Activated CD8-positive, alpha-beta T cell treated with anti-CD3 and anti-CD28 coated beads for 36 hours (primary cell): ENCODE measurements around the gene RPL13A. TPM values are rescaled to one million over a fixed set of nuclear protein-coding genes. Genes with fewer than 3 reads are reported as not detected.

Experiments
- ATAC-seq: fragments of 200-7000 bp; cut with Tn5 transposase; one replicate; pipeline ENCODE4 v1.10.0; 2021; ENCODE audit warnings: mild to moderate bottlenecking, moderate library complexity
- CTCF ChIA-PET: fragments of 350-600 bp; sonication (Branson Sonifier 250); formaldehyde crosslinking; loops from one replicate; lab custom pipeline; 2021; ENCODE audit warnings: antibody characterized with exemption; lab: Charles Lee
- POLR2A ChIA-PET: fragments of 350-600 bp; sonication (Branson Sonifier 250); formaldehyde crosslinking; loops from one replicate; lab custom pipeline; 2021; ENCODE audit warnings: antibody characterized with exemption; lab: Charles Lee
- DNase-seq: peaks from one replicate; pipeline ENCODE4 v3.0.0-alpha.2; 2020
- H3K27ac Mint-ChIP-seq: one replicate; pipeline ENCODE4 v1.8.0; 2021; ENCODE audit warnings: mild to moderate bottlenecking, mixed read lengths
- H3K27me3 Mint-ChIP-seq: one replicate; pipeline ENCODE4 v1.8.0; 2021; ENCODE audit warnings: mixed read lengths
- H3K36me3 Mint-ChIP-seq: one replicate; pipeline ENCODE4 v1.8.0; 2021; ENCODE audit warnings: low read depth, mixed read lengths
- H3K4me1 Mint-ChIP-seq: one replicate; pipeline ENCODE4 v1.8.0; 2021; ENCODE audit warnings: low read depth, mixed read lengths
- H3K4me3 Mint-ChIP-seq: one replicate; pipeline ENCODE4 v1.8.0; 2021; ENCODE audit warnings: mild to moderate bottlenecking, moderate library complexity, mixed read lengths
- H3K9me3 Mint-ChIP-seq: one replicate; pipeline ENCODE4 v1.8.0; 2021; ENCODE audit warnings: mixed read lengths
- intact Hi-C: fragments of 100-400 bp; cut with micrococcal nuclease; formaldehyde crosslinking; loops from one replicate; pipeline ENCODE4 v1.10.0; 2022
- total RNA-seq, 2 experiments: library from RNA; stranded (reverse); gene quantifications; one replicate each; pipeline ENCODE4 v1.2.3, GENCODE V29; 2021
- TF ChIP-seq, protein P1 (sequence below): fragments of 200-600 bp; IDR thresholded peaks from one replicate; pipeline ENCODE4 v1.8.0; 2022; ENCODE audit warnings: antibody characterized with exemption, mild to moderate bottlenecking

RPL13A gene
- total RNA-seq, 2 experiments from 2014 or later, result 4,285 to 4,329 TPM

DNA sequence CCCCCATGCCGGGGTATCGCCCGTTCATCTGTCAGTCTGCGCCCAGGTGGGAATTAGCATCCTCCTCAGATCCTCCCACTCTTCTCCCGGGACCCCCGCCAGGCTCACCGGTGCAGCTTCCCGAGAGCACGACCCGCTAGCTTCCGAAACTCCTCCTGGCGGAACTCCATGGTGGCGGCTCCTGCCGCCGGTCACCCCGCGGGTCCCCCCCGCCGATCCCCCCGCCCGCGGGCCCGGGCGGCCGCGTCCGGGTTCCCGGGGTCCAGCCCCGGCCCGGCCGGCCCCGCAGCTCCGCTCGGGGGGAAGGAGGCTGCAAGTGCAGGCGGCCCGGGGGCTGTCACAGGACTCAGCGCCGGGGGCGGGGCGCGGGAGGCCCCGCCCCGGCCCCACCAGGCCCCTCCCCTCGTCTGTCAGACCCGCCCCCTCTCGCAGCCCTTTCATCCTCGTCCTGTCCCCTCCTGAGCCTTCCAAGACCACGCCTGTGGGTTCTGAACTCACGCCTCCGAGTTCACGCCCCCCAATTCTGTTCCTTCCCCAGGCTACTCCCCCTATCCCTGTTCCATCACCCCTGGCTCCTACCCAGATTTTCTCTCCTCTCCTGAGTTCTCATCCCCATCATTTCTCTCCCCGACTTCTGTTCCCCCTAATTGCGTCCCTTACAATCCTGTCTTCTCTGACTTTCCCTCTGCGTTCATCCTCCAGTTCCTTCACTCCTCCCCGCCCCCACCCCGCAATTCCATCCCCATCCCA is 46.0 kb upstream of the RPL13A start, which contains the start of gene SLC17A7:
TSS of gene SLC17A7 (minus strand) at position 318 of the 750 bp plus-strand sequence. CDS start at position 170, 148 bp downstream.
- H3K27ac Mint-ChIP-seq, result no peak within 1 kb of the TSS
- ChIA-PET CTCF (interaction anchor here (1.0 to 2.0 kb wide), 4 partner anchors 34 to 215 kb away, joined by 3 to 13 read pairs (median 3); no protein-coding TSS in a partner anchor), POLR2A (interaction anchor here (1.5 to 2.3 kb wide), 3 partner anchors 11 to 50 kb away, joined by 4 to 11 read pairs (median 6); partner anchors contain the start of genes ALDH16A1 and PIH1D1)
- TF ChIP-seq, protein P1, sequence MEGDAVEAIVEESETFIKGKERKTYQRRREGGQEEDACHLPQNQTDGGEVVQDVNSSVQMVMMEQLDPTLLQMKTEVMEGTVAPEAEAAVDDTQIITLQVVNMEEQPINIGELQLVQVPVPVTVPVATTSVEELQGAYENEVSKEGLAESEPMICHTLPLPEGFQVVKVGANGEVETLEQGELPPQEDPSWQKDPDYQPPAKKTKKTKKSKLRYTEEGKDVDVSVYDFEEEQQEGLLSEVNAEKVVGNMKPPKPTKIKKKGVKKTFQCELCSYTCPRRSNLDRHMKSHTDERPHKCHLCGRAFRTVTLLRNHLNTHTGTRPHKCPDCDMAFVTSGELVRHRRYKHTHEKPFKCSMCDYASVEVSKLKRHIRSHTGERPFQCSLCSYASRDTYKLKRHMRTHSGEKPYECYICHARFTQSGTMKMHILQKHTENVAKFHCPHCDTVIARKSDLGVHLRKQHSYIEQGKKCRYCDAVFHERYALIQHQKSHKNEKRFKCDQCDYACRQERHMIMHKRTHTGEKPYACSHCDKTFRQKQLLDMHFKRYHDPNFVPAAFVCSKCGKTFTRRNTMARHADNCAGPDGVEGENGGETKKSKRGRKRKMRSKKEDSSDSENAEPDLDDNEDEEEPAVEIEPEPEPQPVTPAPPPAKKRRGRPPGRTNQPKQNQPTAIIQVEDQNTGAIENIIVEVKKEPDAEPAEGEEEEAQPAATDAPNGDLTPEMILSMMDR, result no peak
- H3K9me3 Mint-ChIP-seq, result no peaks in the 10 kb centered on the region
- peaks cover 2% of the 10 kb centered on the region for H3K36me3 Mint-ChIP-seq
- peak; percentile 70 for DNase-seq
- peaks cover 28% of the 10 kb centered on the region for H3K4me1 Mint-ChIP-seq
- peak; percentile 37 for ATAC-seq
- H3K4me3 Mint-ChIP-seq, result peak within 1 kb of the TSS; percentile 74
- peaks cover 57% of the 10 kb centered on the region for H3K27me3 Mint-ChIP-seq
- intact Hi-C loops, result loop anchor here (5.0 to 10.0 kb wide), 2 partner anchors 49 to 177 kb away; no protein-coding TSS in a partner anchor

DNA sequence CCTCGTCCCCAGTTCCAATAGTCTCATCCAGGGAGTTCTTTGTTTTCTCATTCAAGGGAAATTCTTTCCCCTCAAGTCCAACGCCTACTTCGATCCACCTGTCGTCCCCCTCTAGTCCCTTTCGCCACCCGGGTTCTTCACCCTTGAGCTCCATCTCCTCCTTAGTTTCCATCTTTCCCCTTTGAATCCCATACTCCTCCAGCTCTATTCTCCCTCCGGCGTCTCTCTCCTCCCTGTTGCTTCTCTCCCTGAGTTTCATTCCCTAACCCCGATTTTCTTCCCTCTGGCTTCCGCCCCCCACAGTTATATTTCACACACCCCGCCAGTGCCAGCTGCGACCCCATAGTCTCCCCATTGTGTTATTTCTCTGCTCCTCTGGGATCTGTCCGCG is 45.5 kb upstream of the RPL13A start:
- H3K27me3 Mint-ChIP-seq, result peaks cover 51% of the 10 kb centered on the region
- H3K4me1 Mint-ChIP-seq, result peaks cover 27% of the 10 kb centered on the region
- intact Hi-C loops, result loop anchor here (5.0 to 10.0 kb wide), 2 partner anchors 50 to 177 kb away; no protein-coding TSS in a partner anchor
- CTCF ChIA-PET, result interaction anchor here (1.0 to 2.0 kb wide), 4 partner anchors 33 to 216 kb away, joined by 3 to 13 read pairs (median 3); no protein-coding TSS in a partner anchor
- no peaks in the 10 kb centered on the region for H3K9me3 Mint-ChIP-seq
- ATAC-seq (no peak), DNase-seq (no peak)
- TF ChIP-seq, protein P1, result no peak
- peaks cover 3% of the 10 kb centered on the region for H3K36me3 Mint-ChIP-seq
- POLR2A ChIA-PET, result interaction anchor here (1.5 to 2.3 kb wide), 2 partner anchors 10 to 50 kb away, joined by 6 to 11 read pairs; partner anchors contain the start of genes ALDH16A1 and PIH1D1
- H3K4me3 Mint-ChIP-seq, result peak overlapping the region; percentile 74
- no peak overlapping the region for H3K27ac Mint-ChIP-seq

DNA sequence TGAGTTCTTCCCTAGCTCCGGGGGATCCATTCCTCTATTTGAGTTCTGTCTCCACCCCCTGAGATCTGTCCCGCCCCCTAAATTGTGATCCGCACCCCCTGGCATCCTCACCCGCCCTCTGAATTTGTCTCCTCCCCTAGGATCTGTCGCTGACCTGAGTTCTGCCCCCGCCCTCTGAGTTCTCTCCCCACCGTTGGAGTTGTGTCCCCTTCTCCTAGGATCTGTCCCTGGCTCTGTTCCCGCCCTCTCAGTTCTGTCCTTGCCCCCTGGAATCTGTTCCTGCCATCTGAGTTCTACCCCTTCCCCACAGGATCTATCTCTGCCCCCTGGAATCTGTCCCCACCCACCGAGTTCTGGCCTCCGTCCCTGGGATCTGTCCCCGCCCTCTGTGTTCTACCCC is 45.1 kb upstream of the RPL13A start:
- H3K36me3 Mint-ChIP-seq, result peaks cover 5% of the 10 kb centered on the region
- H3K4me3 Mint-ChIP-seq, result peak overlapping the region; percentile 74
- POLR2A ChIA-PET, result interaction anchor here (1.5 to 2.3 kb wide), 2 partner anchors 10 to 51 kb away, joined by 6 to 11 read pairs; partner anchors contain the start of genes ALDH16A1 and PIH1D1
- TF ChIP-seq, protein P1, result no peak
- peaks cover 29% of the 10 kb centered on the region for H3K4me1 Mint-ChIP-seq
- H3K27me3 Mint-ChIP-seq, result peaks cover 49% of the 10 kb centered on the region
- no peaks in the 10 kb centered on the region for H3K9me3 Mint-ChIP-seq
- DNase-seq (peak; percentile 53), ATAC-seq (no peak)
- CTCF ChIA-PET, result interaction anchor here (0.5 to 2.0 kb wide), 6 partner anchors 31 to 216 kb away, joined by 3 to 13 read pairs (median 3); partner anchors contain the start of gene FLT3LG
- intact Hi-C loops, result loop anchor here (5.0 to 10.0 kb wide), 2 partner anchors 50 to 178 kb away; no protein-coding TSS in a partner anchor
- no peak overlapping the region for H3K27ac Mint-ChIP-seq

DNA sequence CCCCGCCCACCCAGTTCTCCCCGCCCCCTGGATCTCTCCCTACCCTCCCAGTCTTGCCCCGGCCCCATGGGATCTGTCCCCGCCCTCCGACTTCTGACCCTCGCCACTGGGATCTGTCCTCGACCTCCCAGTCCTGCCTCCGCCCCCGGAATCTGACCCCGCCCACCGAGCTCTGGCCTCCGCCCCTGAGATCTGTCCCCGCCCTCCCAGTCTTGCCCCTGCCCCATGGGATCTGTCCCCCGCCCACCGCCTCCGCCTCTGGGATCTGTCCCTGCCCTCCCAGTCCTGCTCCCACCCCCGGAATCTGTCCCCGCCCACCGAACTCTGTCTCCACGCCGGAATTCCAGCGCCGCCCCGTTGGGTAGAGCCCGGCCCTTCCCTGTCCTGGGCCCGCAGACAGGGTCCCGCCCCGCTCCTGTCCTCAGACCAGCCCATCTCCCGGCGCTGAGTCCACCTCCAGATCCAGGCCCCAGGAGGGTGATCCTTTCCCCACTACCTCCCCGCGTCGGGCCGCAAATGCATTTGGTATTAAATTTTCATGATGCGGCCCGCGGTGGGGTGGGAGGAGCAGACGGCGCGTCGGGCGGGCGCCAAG is 44.5 kb upstream of the RPL13A start:
- POLR2A ChIA-PET, result interaction anchor here (0.6 to 2.3 kb wide), 3 partner anchors 9 to 51 kb away, joined by 3 to 11 read pairs (median 6); partner anchors contain the start of genes ALDH16A1 and PIH1D1
- Mint-ChIP-seq H3K4me1 (peaks cover 33% of the 10 kb centered on the region), H3K4me3 (peak overlapping the region; percentile 74), H3K9me3 (no peaks in the 10 kb centered on the region), H3K27me3 (peaks cover 44% of the 10 kb centered on the region), H3K36me3 (peaks cover 8% of the 10 kb centered on the region), H3K27ac (peak overlapping the region; percentile 83)
- TF ChIP-seq, protein P1, result no peak
- CTCF ChIA-PET, result interaction anchor here (0.5 to 2.0 kb wide), 6 partner anchors 9 to 217 kb away, joined by 3 to 13 read pairs (median 3); partner anchors contain the start of genes FLT3LG and PIH1D1
- peak; percentile 75 for DNase-seq
- intact Hi-C loops, result loop anchor here (5.0 to 10.0 kb wide), 2 partner anchors 51 to 178 kb away; no protein-coding TSS in a partner anchor
- peak; percentile 18 for ATAC-seq
